Measurements from ENCODE around the gene GAPDHS. TPM values are rescaled to one million over a fixed set of nuclear protein-coding genes. Genes with fewer than 3 reads are reported as not detected.

Gene GAPDHS
- total and polyA plus RNA-seq, 2 of the 13 experiments (the other 11 are each of a cell fraction or from before 2014, with no cell fraction given) = not detected

GRCh38 chr19:35545001-35545854 lies 12.0 kb downstream of the GAPDHS start, which contains the start of gene TMEM147 (continued):
- TF ChIP-seq MTF2 (CRISPR knock-in tag; IDR thresholded peaks at IDR 0.05; ENCODE audit: borderline replicate concordance) (no peak), TIGD3 (CRISPR knock-in tag; IDR thresholded peaks at IDR 0.05; ENCODE audit: borderline replicate concordance) (no peak), KDM6A (CRISPR knock-in tag; IDR thresholded peaks at IDR 0.05; ENCODE audit: low read depth) (no peak), PHF5A (CRISPR knock-in tag; IDR thresholded peaks at IDR 0.05; ENCODE audit: low read depth, unreplicated experiment) (no peak), ZNF605 (CRISPR knock-in tag; IDR thresholded peaks at IDR 0.05) (peak; percentile 57; the same call in 1 of the 2 replicates), ZNF451 (CRISPR knock-in tag; IDR thresholded peaks at IDR 0.05) (no peak), ZNF782 (CRISPR knock-in tag; IDR thresholded peaks at IDR 0.05; ENCODE audit: borderline replicate concordance) (peak; percentile 7; the same call in 1 of the 2 replicates), ZFP82 (CRISPR knock-in tag; IDR thresholded peaks at IDR 0.05; ENCODE audit: borderline replicate concordance) (no peak), PTBP1 (IDR thresholded peaks at IDR 0.05; ENCODE audit: low read depth, low read length, poor library complexity, severe bottlenecking) (no peak), SNRNP70 (IDR thresholded peaks at IDR 0.05; ENCODE audit: low read depth, low read length) (no peak), SUZ12 (IDR thresholded peaks at IDR 0.05; ENCODE audit: low read depth, low read length) (peak; percentile 45; the same call in 1 of the 2 replicates), NFRKB (IDR thresholded peaks at IDR 0.05) (no peak), ZNF383 (CRISPR knock-in tag; IDR thresholded peaks at IDR 0.05; ENCODE audit: borderline replicate concordance) (no peak), ZBTB2 (CRISPR knock-in tag; IDR thresholded peaks at IDR 0.05; ENCODE audit: low read depth) (no peak), ZBTB44 (CRISPR knock-in tag; IDR thresholded peaks at IDR 0.05) (no peak), ZNF644 (CRISPR knock-in tag; IDR thresholded peaks at IDR 0.05; ENCODE audit: low read depth) (no peak), TEAD2 (CRISPR knock-in tag; IDR thresholded peaks at IDR 0.05) (no peak), NFE2 (CRISPR knock-in tag; IDR thresholded peaks at IDR 0.05) (no peak), REXO4 (CRISPR knock-in tag; IDR thresholded peaks at IDR 0.05; ENCODE audit: borderline replicate concordance) (no peak), MEIS2 (CRISPR knock-in tag; IDR thresholded peaks at IDR 0.05) (peak; percentile 74; the same call in 1 of the 2 replicates)
- TF ChIP-seq, protein P1, sequence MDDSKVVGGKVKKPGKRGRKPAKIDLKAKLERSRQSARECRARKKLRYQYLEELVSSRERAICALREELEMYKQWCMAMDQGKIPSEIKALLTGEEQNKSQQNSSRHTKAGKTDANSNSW (CRISPR knock-in tag; IDR thresholded peaks at IDR 0.05; ENCODE audit: borderline replicate concordance) = no peak
- TF ChIP-seq, protein P2, sequence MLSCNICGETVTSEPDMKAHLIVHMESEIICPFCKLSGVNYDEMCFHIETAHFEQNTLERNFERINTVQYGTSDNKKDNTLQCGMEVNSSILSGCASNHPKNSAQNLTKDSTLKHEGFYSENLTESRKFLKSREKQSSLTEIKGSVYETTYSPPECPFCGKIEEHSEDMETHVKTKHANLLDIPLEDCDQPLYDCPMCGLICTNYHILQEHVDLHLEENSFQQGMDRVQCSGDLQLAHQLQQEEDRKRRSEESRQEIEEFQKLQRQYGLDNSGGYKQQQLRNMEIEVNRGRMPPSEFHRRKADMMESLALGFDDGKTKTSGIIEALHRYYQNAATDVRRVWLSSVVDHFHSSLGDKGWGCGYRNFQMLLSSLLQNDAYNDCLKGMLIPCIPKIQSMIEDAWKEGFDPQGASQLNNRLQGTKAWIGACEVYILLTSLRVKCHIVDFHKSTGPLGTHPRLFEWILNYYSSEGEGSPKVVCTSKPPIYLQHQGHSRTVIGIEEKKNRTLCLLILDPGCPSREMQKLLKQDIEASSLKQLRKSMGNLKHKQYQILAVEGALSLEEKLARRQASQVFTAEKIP (CRISPR knock-in tag; IDR thresholded peaks at IDR 0.05; ENCODE audit: borderline replicate concordance) = no peak
- TF ChIP-seq, protein P3, sequence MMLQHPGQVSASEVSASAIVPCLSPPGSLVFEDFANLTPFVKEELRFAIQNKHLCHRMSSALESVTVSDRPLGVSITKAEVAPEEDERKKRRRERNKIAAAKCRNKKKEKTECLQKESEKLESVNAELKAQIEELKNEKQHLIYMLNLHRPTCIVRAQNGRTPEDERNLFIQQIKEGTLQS (CRISPR knock-in tag; IDR thresholded peaks at IDR 0.05) = 0 out of 2 replicates have a peak, but pooled peaks have one; percentile 17
